HFFc6 (cell line): Measurements from ENCODE around the gene PHOSPHO1. TPM values are rescaled to one million over a fixed set of nuclear protein-coding genes. Genes with fewer than 3 reads are reported as not detected.
"Not testable (repeated sequence)": the region's sequence is repeated elsewhere in the genome, so short reads cannot be mapped to it uniquely, and the experiment has no call there.

Source experiments
- DNase-seq: peaks from one replicate; pipeline ENCODE4 v3.0.0-alpha.2; 2018
- H3K27ac Mint-ChIP-seq: 2 replicates; pipeline ENCODE4 v1.8.0; 2020; ENCODE audit warnings: mild to moderate bottlenecking, mixed read lengths
- H3K27me3 Mint-ChIP-seq: 2 replicates; pipeline ENCODE4 v1.8.0; 2021; ENCODE audit warnings: mild to moderate bottlenecking, moderate library complexity, mixed read lengths; ENCODE audit not compliant: insufficient read depth
- H3K36me3 Mint-ChIP-seq: 2 replicates; pipeline ENCODE4 v1.8.0; 2021; ENCODE audit warnings: low read depth, mixed read lengths
- H3K4me1 Mint-ChIP-seq: 2 replicates; pipeline ENCODE4 v1.8.0; 2020; ENCODE audit warnings: low read depth, mixed read lengths
- H3K4me3 Mint-ChIP-seq: 2 replicates; pipeline ENCODE4 v1.8.0; 2020; ENCODE audit warnings: mild to moderate bottlenecking, moderate library complexity, mixed read lengths
- H3K9me3 Mint-ChIP-seq: 2 replicates; pipeline ENCODE4 v1.8.0; 2020; ENCODE audit warnings: mild to moderate bottlenecking, mixed read lengths
- long read RNA-seq: library from polyadenylated mRNA; unstranded; transcript quantifications from one replicate; pipeline ENCODE4 v2.0.0, GENCODE V29; 2019
- total RNA-seq, 6 experiments: library from RNA; stranded (reverse); fragmentation: NEBNext Ultra II Directional; extraction: Animal tissue kit (Norgen Biotek cat#: 25700); gene quantifications; 2 replicates in 1 of 6; 3 replicates in 5 of 6; pipeline ENCODE4 v1.2.3, GENCODE V29; 2021
- TF ChIP-seq, protein P1 (sequence below): fragments of 200-600 bp; sonication (generic); IDR thresholded peaks from 2 replicates; pipeline ENCODE4 v1.5.0; 2021; ENCODE audit warnings: antibody characterized with exemption, mild to moderate bottlenecking

PHOSPHO1 gene, protein sequence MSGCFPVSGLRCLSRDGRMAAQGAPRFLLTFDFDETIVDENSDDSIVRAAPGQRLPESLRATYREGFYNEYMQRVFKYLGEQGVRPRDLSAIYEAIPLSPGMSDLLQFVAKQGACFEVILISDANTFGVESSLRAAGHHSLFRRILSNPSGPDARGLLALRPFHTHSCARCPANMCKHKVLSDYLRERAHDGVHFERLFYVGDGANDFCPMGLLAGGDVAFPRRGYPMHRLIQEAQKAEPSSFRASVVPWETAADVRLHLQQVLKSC
- under 1 TPM in 3 of 6 experiments, not detected in 3; 0.13 to 0.17 (median 0.17) TPM for total RNA-seq
- long read RNA-seq: 0 reads

DNA sequence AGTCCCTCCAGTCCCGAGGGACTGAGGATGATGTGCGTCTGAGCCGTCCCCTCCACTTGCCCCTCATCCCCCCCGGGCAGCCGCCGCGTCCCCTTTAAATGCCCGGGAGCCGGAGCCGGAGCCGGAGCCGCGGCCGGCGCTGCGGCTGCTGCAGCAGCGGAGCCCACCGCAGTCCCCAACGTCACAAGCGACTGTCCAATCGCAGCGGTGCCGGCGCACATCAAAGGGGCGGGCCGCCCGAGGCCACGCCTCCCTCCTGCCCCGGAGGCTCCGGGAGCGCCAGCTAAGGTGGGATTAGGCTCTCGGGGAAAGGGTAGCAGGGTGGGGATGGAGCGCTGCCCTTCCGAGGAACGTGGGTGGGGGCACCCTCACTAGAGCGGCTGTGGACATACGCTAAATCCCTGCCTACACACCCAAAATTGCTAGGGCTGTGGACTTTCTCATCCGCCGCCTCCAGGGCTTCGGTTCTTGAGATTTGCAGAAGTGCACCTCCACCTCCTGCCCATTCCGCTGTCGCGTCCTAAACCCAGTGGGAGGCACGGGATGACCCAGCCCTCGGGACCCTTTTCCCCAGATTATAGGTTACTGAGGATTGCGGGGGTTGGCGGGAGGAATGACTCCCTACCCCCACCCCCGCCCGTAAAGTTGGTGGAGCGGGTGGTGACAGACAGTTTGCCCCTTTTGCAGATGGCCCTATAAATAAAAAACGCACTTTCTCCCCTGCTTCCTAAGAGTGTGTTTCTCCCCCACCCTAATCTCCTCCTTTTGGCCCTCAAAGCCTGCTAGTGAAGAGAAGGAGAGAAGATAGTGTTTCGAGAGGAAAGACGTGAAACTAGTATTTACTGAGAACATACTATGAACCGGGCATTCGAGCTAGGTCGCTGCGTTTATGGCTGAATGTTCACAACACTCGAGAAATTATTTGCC lies at the start of gene PHOSPHO1:
Gene PHOSPHO1, minus strand, starts transcription at position 152 of the 927 bp plus-strand sequence. CDS start 4,096 bp downstream, outside the sequence.
- no peaks in the 10 kb centered on the region for H3K36me3 Mint-ChIP-seq
- TF ChIP-seq, protein P1, sequence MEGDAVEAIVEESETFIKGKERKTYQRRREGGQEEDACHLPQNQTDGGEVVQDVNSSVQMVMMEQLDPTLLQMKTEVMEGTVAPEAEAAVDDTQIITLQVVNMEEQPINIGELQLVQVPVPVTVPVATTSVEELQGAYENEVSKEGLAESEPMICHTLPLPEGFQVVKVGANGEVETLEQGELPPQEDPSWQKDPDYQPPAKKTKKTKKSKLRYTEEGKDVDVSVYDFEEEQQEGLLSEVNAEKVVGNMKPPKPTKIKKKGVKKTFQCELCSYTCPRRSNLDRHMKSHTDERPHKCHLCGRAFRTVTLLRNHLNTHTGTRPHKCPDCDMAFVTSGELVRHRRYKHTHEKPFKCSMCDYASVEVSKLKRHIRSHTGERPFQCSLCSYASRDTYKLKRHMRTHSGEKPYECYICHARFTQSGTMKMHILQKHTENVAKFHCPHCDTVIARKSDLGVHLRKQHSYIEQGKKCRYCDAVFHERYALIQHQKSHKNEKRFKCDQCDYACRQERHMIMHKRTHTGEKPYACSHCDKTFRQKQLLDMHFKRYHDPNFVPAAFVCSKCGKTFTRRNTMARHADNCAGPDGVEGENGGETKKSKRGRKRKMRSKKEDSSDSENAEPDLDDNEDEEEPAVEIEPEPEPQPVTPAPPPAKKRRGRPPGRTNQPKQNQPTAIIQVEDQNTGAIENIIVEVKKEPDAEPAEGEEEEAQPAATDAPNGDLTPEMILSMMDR: no peak
- no peak within 1 kb of the TSS for H3K27ac Mint-ChIP-seq
- peaks cover 23% of the 10 kb centered on the region for H3K27me3 Mint-ChIP-seq
- no peaks in the 10 kb centered on the region for H3K9me3 Mint-ChIP-seq
- peak within 1 kb of the TSS; percentile 87 for H3K4me3 Mint-ChIP-seq
- DNase-seq: peak; percentile 66
- H3K4me1 Mint-ChIP-seq: peaks cover 6% of the 10 kb centered on the region; the same call in 1 of the 2 replicates

DNA sequence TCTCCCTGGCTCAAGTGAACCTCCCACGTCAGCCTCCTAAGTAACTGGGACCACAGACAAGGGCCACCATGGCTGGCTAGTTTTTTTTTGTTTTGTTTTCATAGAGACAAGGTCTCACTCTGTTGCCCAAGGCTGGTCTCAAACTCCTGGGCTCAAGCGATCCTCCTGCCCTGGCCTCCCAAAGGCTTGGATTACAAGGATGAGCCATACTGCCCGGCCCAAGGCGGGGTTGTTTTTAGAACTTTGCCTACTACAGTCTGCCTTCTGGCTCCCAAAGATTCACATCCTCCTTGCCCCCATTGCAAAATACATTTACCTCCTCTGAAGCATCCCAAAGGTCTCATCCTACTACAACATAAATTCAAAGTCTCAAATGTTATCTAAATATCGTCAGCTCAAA lies 49.5 kb upstream of the PHOSPHO1 start:
- peaks cover 12% of the 10 kb centered on the region for H3K9me3 Mint-ChIP-seq
- H3K36me3 Mint-ChIP-seq: no peaks in the 10 kb centered on the region
- TF ChIP-seq, protein P1: no peak

DNA sequence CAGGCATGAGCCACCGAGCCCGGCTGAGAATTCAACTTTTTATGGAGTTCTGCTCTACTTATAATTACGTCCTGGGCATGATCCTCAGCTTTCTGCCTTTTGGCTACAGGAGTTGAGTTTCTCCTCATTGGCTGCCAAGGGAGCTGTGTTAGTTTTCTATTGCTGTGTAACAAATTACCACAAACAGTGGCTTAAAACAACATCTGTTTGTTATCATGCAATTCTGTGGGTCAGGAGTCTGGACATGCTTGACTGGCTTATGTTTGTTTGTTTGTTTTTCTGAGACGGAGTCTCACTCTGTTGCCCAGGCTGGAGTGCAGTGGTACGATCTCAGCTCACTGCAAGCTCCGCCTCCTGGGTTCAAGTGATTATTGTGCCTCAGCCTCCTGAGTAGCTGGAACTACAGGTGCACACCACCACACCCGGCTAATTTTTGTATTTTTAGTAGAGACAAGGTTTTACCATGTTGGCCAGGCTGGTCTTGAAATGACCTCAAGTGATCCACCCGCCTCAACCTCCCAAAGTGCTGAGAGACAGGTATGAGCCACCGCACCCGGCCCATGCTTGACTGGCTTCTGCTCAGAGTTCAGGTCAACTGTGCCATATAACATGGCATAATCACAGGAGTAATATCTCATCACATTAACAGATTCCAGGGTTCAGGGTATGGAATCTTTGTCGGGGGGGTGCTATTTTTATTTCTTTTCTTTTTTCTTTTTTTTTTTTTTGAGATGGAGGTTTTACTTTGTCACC lies 48.9 kb upstream of the PHOSPHO1 start:
- not testable (repeated sequence) for H3K36me3 Mint-ChIP-seq, DNase-seq, H3K27ac Mint-ChIP-seq, H3K4me1 Mint-ChIP-seq, H3K4me3 Mint-ChIP-seq
- peaks cover 12% of the 10 kb centered on the region for H3K9me3 Mint-ChIP-seq
- peaks cover 13% of the 10 kb centered on the region for H3K27me3 Mint-ChIP-seq

More for the DNA sequence above, 49.5 kb upstream of the PHOSPHO1 start:
- peaks cover 11% of the 10 kb centered on the region for H3K27me3 Mint-ChIP-seq
- H3K4me1 Mint-ChIP-seq: peaks cover 5% of the 10 kb centered on the region; the same call in 1 of the 2 replicates
- DNase-seq: no peak
- no peak overlapping the region for H3K27ac Mint-ChIP-seq
- no peak overlapping the region for H3K4me3 Mint-ChIP-seq

DNA sequence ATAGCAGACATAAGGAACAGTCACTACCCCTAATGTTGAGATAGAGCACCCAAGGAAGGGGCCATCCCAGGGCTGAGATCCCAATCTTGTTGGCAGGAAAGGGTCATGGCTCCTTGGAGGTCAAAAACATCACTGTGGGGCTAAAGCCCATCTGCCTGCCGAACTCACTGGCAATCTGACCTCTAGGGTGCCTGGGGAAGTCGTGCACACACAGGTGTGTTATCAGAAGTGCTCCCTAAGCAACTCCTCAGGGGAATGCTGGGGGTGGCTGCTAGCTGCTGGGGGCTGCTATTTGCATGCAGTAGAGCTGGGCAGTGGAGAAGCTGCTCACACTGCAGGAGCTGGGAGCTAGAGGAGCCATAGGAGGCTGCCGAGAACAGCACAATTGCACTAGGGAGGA lies 47.5 kb upstream of the PHOSPHO1 start:
- no peak overlapping the region for H3K27ac Mint-ChIP-seq
- H3K4me1 Mint-ChIP-seq: peaks cover 5% of the 10 kb centered on the region; the same call in 1 of the 2 replicates
- H3K9me3 Mint-ChIP-seq: peaks cover 12% of the 10 kb centered on the region
- H3K4me3 Mint-ChIP-seq: no peak overlapping the region
- TF ChIP-seq, protein P1: no peak
- no peaks in the 10 kb centered on the region for H3K36me3 Mint-ChIP-seq
- DNase-seq: no peak
- H3K27me3 Mint-ChIP-seq: peaks cover 14% of the 10 kb centered on the region

- peaks cover 12% of the 10 kb centered on the region for H3K9me3 Mint-ChIP-seq
- DNase-seq: no peak
- H3K27me3 Mint-ChIP-seq: peaks cover 14% of the 10 kb centered on the region
- H3K4me1 Mint-ChIP-seq: peaks cover 5% of the 10 kb centered on the region; the same call in 1 of the 2 replicates
- TF ChIP-seq, protein P1: no peak
- H3K36me3 Mint-ChIP-seq: no peaks in the 10 kb centered on the region
- no peak overlapping the region for H3K27ac Mint-ChIP-seq
- H3K4me3 Mint-ChIP-seq: no peak overlapping the region
Observed at GRCh38 chr17:49277638-49278037, 47.1 kb upstream of the PHOSPHO1 start.

- H3K27ac Mint-ChIP-seq, H3K4me1 Mint-ChIP-seq, H3K36me3 Mint-ChIP-seq, DNase-seq, H3K9me3 Mint-ChIP-seq, H3K4me3 Mint-ChIP-seq: not testable (repeated sequence)
- H3K27me3 Mint-ChIP-seq: peaks cover 18% of the 10 kb centered on the region
Observed at GRCh38 chr17:49275981-49276380, 45.4 kb upstream of the PHOSPHO1 start.
